ENCODE data around the gene POFUT2. TPM values are rescaled to one million over a fixed set of nuclear protein-coding genes. Genes with fewer than 3 reads are reported as not detected.

Gene POFUT2
- total RNA-seq, 4 donors from 2014 or later: 6.2 to 49.7 (median 24.6) TPM

GRCh38 chr21:45332415-45332814 is 44.7 kb upstream of the POFUT2 start:
- no peak overlapping the region for H3K4me3 ChIP-seq
- no peak for TF ChIP-seq CTCF (IDR thresholded peaks at IDR 0.05)
- no peak for TF ChIP-seq POLR2A (IDR thresholded peaks at IDR 0.05)
- no peaks in the 10 kb centered on the region for H3K9me3 ChIP-seq
- H3K4me1 ChIP-seq: peaks cover 14 to 17% of the 10 kb centered on the region in 2 donors
- no peak overlapping the region for H3K27ac ChIP-seq
- DNase-seq: no peak
- no peaks in the 10 kb centered on the region for H3K36me3 ChIP-seq
- intact Hi-C loops (cut with DNase I; ENCODE audit: low total_unique reads): no loop called here
- no peaks in the 10 kb centered on the region for H3K27me3 ChIP-seq

GRCh38 chr21:45331531-45332147 is 43.9 kb upstream of the POFUT2 start:
- no peak for TF ChIP-seq POLR2A (IDR thresholded peaks at IDR 0.05)
- TF ChIP-seq CTCF (IDR thresholded peaks at IDR 0.05): no peak
- Histone ChIP-seq H3K4me1 (peaks cover 14 to 17% of the 10 kb centered on the region in 2 donors), H3K36me3 (no peaks in the 10 kb centered on the region), H3K27ac (no peak overlapping the region), H3K4me3 (no peak overlapping the region), H3K27me3 (no peaks in the 10 kb centered on the region), H3K9me3 (no peaks in the 10 kb centered on the region)
- intact Hi-C loops (cut with DNase I; ENCODE audit: low total_unique reads): no loop called here
- no peak for DNase-seq

GRCh38 chr21:45330851-45331261 is 43.2 kb upstream of the POFUT2 start:
- DNase-seq: no peak
- Histone ChIP-seq H3K27ac (peak overlapping the region; percentile 67 to 76), H3K27me3 (no peaks in the 10 kb centered on the region), H3K4me3 (no peak overlapping the region), H3K4me1 (peaks cover 14 to 17% of the 10 kb centered on the region in 2 donors), H3K9me3 (no peaks in the 10 kb centered on the region), H3K36me3 (no peaks in the 10 kb centered on the region)
- no peak for TF ChIP-seq POLR2A (IDR thresholded peaks at IDR 0.05)
- no peak for TF ChIP-seq CTCF (IDR thresholded peaks at IDR 0.05)
- intact Hi-C loops (cut with DNase I; ENCODE audit: low total_unique reads): no loop called here

- TF ChIP-seq POLR2A (IDR thresholded peaks at IDR 0.05) (no peak), CTCF (IDR thresholded peaks at IDR 0.05) (no peak)
- Histone ChIP-seq H3K27ac (peak overlapping the region; percentile 67 to 76), H3K9me3 (no peaks in the 10 kb centered on the region), H3K4me1 (peaks cover 14 to 17% of the 10 kb centered on the region in 2 donors), H3K36me3 (no peaks in the 10 kb centered on the region), H3K4me3 (no peak overlapping the region), H3K27me3 (no peaks in the 10 kb centered on the region)
- DNase-seq: peak; percentile 59 to 70
- intact Hi-C loops (cut with DNase I; ENCODE audit: low total_unique reads): no loop called here
Measured at GRCh38 chr21:45330075-45330781, 42.5 kb upstream of the POFUT2 start.
